ENCODE data around the gene ZCCHC17.
"Not testable (repeated sequence)": the region's sequence is repeated elsewhere in the genome, so short reads cannot be mapped to it uniquely, and the experiment has no call there.

The ZCCHC17 gene

DNA sequence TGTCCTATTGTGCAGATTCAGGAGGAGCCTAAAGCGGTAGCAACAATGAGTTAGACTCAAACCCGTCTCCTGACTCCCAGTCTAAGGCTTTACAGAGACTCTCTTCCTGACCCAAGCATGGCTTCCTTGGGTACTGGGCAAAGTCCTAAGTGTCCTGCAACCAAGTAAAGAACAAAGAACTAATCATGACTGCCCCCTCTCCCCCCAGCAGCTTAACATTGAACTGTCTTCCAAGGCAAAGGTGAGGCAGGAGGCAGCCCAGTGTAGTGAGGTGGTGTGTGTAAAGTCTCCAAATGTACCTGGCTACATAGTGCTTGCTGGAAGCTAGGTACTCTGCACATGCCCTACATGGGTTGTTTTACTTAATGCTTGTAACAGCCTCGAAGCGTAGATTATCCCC, 73.7 kb downstream of the ZCCHC17 start:
- no peak for DNase-seq (ENCODE audit: low read depth)

DNA sequence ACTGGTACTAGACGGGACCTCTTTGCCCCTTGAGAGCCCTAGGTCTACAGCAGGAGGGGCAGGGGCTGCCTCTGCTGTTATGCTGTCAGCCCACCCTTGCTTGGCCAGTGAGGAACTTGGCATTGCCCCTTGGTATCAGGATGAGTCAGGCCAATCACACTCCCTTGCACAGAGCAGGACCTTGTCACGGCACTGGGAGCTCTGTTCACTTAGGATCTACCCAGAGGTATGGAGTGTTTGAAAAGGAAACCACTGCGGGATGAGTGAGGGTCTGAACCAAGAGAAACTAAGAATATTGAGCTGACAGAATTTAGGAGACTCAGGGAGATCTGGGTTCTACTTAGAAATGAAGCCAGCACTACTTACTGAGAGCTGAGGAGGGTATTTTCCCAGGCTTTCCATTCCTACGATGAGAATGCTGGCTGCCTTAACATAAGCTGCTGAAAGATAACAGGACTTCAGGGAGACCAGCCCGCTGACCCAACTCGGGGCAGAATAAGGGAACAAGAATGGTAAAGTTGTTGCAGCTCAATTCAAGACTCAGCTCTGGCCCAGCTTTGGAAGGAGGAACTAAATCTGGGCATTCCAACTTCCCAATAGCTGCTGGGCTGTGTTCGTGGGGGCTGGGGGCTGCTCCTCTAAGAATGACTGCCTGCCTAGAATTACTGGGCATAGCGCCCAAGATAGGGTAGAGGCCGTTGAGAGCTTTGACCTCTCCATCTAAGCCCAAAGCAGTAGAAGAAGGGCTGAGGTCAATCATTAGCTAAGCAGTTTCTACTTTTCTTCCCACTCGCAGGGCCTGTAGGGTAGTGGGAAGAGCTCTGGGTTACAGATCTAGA, 74.5 kb downstream of the ZCCHC17 start:
- DNase-seq (ENCODE audit: low read depth), result no peak

DNA sequence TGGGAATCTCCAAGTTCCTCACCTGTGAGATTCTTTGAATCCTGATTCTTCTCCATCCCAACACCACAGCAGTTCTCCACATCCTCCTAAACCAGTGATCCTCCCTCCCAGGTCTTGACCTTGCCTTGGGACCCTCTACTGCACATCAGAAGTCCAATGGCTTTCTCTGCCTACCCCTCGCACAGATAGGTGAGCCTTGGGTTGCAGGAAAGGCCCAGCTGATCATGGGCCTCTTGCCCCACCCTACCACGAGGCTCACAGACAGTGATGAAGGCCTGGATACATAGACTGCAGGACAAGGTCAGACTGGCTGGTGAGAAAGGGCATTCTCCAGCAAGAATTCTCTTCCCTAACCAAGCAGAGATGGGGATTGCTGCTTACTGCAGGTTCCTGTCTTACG, 75.2 kb downstream of the ZCCHC17 start:
- no peak for DNase-seq (ENCODE audit: low read depth)

DNA sequence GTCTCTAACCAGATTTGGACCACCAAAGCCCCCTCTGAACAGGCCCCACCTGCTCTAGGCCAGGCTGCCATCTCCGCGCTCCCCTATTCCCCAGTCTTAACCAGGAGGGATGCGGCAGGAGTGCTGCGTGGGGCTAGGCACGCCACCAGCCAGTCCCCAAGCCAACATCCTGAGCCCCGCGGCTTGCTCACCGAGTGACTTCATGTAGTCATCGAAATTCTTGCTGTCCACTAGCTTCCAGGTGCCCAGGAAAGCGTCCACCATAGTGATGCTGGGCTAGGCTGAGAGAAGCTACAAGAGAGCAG, 75.9 kb downstream of the ZCCHC17 start:
- no peak for DNase-seq (ENCODE audit: low read depth)

GRCh38 chr1:31373056-31373896, 76.4 kb downstream of the ZCCHC17 start, which contains the start of gene FABP3:
Gene FABP3, minus strand, starts transcription at chr1:31373076. Its CDS starts 62 bp downstream, at chr1:31373014.
- peak; percentile 9 for DNase-seq (ENCODE audit: low read depth)

DNA sequence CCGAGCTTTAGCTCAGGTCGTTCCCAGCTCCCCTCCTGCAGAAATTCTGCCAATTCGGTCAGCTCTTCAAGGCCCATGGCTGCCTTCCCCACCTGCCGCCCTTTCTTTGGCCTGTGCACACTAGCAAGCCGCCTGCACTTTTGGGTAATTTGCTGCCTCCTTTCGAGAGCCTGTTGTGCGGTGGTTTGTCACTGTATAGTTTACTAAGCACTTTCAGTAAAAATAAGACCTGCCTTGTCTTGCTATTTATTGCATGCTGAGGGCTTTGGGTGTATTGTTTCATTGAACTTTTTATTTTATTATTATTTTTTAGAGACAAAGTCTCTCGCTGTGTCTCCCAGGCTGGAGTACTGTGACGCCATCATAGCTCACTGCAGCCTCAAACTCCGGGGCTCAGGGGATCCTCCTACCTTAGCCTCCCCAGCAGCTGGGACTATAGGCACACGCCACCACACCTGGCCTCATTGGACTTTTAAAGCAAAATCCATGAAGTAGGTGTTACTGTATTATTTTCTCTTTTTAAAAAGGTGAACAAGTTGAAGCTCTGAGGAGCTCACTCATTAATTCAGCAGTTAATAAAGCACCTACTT, 77.2 kb downstream of the ZCCHC17 start:
- DNase-seq (ENCODE audit: low read depth), result no peak

GRCh38 chr1:31374511-31375196, 77.8 kb downstream of the ZCCHC17 start:
- no peak for DNase-seq (ENCODE audit: low read depth)

DNA sequence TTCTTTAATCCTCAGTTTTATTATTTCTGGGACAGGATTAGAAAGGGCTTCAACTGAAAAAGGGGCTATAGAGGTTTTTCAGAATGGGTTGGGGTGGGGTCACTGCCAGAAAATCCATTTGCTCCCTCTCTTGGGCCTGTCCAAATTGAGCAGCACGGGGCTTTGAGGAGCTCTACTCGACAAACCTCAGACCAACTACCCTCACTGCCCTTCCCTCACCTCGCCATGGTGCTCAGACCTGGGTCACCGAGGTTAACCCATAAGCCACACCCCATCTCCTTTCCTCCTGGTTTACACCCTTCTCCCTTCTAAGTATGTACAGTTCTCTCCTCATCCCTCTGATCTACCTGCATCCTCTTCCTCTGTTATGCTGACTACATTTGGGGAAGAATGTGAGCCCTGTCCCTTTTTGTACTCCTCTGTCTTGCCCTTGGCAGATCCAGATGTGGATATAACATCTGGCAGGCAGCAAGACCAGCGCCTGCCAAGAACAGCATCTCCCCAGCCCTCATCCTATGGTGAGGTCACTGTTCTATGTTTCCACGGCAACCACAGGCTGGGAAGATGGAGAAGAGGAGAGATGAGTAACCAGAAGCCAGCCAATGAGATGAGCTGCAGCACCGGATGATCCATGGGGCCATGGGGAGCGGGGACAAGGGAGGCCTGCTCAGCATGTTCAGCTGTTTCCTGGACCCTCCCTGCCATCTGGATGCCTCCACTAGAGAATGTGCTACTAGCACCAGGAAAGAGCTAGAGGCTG, 79.7 kb downstream of the ZCCHC17 start:
- no peak for DNase-seq (ENCODE audit: low read depth)

DNA sequence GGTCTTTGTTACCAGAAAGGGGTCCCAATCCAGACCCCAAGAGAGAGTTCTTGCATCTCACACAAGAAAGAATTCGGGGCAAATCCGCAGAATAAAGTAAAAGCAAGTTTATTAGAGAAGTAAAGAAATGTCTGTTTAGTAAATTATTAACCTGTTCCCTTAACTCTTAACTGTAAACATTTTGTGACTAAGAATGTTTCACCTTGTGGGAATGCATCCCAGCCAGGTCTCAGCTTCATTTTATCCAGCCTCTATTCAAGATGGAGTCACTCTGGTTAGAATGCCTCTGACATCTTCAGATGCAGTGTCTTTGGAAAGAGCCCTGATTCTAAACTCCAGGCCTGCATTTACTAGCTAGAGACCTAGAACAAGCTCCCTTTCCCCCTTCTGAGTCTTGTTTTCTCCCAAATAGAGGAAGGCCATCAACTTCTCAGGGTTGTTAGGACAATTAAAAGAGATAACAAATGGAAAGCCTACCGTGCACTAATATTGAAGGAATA, 80.6 kb downstream of the ZCCHC17 start:
- no peak for DNase-seq (ENCODE audit: low read depth)

GRCh38 chr1:31378001-31378400, 81.2 kb downstream of the ZCCHC17 start:
- DNase-seq (ENCODE audit: low read depth), result no peak

GRCh38 chr1:31380181-31380580, 83.3 kb downstream of the ZCCHC17 start:
- DNase-seq (ENCODE audit: low read depth), result no peak

GRCh38 chr1:31381394-31382294, 84.8 kb downstream of the ZCCHC17 start:
- DNase-seq (ENCODE audit: low read depth), result no peak

DNA sequence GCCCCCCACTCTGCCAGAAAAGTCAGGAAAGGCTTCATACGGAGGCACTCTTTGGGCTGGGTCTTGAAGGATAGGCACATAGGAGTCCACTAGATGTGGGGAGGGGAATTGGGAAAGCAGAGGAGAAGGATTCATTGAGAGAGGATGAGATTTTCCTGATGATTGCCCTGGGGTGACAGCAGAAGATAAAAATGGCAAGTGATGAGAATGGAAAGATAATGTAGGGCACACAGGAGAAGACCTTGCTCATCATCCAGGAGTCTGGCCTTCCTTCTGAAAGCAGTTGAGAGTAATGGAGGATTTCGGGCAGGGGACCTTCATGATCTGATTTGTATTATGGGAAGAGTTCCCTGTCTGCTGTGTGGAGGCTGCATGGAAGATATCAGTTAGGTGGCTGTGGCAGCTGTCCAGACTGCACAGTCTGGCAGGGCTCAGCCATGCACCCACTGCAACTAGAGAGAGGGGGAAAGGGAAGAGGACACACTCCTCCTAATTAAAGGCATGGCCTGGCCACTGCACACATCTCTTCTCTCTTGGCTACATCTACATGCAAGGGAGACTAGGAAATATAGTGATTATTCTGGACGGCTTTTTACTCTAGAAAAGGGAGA, 85.7 kb downstream of the ZCCHC17 start:
- no peak for DNase-seq (ENCODE audit: low read depth)

DNA sequence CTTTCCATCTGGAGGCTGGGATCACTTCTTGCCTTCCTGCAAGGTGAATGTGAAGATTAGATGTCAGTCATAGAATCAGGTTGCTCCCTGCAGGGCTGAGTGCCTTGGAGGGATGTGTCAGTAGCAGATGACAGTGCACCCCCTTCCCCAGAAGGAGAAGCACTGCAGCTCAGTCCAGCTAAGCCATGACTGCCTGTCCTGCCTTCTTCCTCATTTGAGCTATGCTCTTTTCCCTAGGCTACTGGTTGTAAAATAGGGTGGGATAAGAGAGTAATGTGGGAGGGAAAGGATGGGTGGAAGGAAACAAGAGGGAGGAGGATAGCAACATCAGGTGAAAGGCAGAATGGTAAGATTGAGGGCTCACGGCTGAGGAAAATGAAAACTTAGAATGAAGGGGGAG, 87.1 kb downstream of the ZCCHC17 start:
- no peak for DNase-seq (ENCODE audit: low read depth)

- not testable (repeated sequence) for DNase-seq (ENCODE audit: low read depth)
Measured at GRCh38 chr1:31386576-31387243, 89.9 kb downstream of the ZCCHC17 start.

DNA sequence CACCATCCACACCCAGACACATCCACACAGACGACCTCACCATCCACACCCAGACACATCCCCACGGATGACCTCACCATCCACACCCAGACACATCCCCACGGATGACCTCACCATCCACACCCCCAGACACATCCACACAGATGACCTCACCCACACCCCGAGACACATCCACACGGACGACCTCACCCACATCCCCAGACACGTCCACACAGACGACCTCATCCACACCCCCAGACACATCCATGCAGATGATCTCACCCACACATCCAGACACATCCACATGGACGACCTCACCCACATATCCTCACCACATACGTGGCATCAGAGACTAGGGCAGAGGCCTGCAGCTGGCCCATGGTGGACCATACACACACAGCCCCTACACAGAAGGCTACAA, 90.8 kb downstream of the ZCCHC17 start:
- no peak for DNase-seq (ENCODE audit: low read depth)

- DNase-seq (ENCODE audit: low read depth), result no peak
Measured at GRCh38 chr1:31389616-31390015, 92.8 kb downstream of the ZCCHC17 start.

DNA sequence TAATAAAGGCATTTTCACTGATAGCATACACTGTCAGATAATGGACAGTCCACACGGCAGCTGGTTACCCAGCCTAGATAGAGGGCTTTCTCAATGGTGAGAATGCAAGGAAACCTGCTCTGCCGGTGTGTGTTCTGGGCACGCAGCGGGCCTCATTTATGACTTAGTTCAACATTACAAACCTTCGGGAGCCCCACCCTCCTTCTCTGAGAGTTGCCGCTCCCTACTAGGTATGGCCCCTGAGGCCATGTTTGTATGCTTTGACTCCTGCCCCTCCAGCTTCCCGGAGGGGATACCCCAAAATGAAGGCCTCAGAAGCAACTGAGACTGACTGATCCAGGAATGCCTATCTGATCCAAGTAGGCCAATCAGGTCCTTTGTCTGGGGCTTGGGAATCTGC, 93.2 kb downstream of the ZCCHC17 start:
- no peak for DNase-seq (ENCODE audit: low read depth)

- no peak for DNase-seq (ENCODE audit: low read depth)
Measured at GRCh38 chr1:31393463-31393862, 96.6 kb downstream of the ZCCHC17 start.
